GM20000 (cell line): ENCODE results near the gene TUFT1.
A peak's percentile ranks its signal among the peaks of the same experiment; 100 is the strongest.

ENCODE experiments used
- DNase-seq: peaks from one replicate; pipeline ENCODE4 v3.0.0; 2012; ENCODE audit warnings: low spot score
- CTCF ChIP-seq: IDR thresholded peaks from 2 replicates; pipeline ENCODE4 v1.5.1; 2012; ENCODE audit warnings: mild to moderate bottlenecking, control low read depth; ENCODE audit errors: extremely low read depth, missing control alignments

Gene TUFT1

GRCh38 chr1:151540021-151540981, at the start of gene TUFT1:
TUFT1 (plus strand) TSS chr1:151540309; CDS start chr1:151540367, 58 bp downstream.
- peak; percentile 88 for DNase-seq
- no peak for TF ChIP-seq CTCF

GRCh38 chr1:151491641-151492040, 48.5 kb upstream of the TUFT1 start:
- no peak for DNase-seq
- TF ChIP-seq CTCF = no peak

- TF ChIP-seq CTCF = no peak
- no peak for DNase-seq
These were observed 48.0 kb upstream of the TUFT1 start for GRCh38 chr1:151492120-151492519.

GRCh38 chr1:151493042-151493441, 47.1 kb upstream of the TUFT1 start:
- TF ChIP-seq CTCF = no peak
- no peak for DNase-seq

- no peak for DNase-seq
These were observed 45.3 kb upstream of the TUFT1 start for GRCh38 chr1:151494741-151495281.

GRCh38 chr1:151495316-151495715, 44.8 kb upstream of the TUFT1 start:
- DNase-seq = no peak
- TF ChIP-seq CTCF = no peak

More at GRCh38 chr1:151494741-151495281, 45.3 kb upstream of the TUFT1 start:
- no peak for TF ChIP-seq CTCF

GRCh38 chr1:151499365-151499764, 40.7 kb upstream of the TUFT1 start:
- DNase-seq = no peak
- no peak for TF ChIP-seq CTCF
